DMS153 (cell line): ENCODE data around the gene WFIKKN1.

Source experiments
- DNase-seq: peaks from one replicate; lab custom pipeline; 2025; lab: John Stamatoyannopoulos, UW

The WFIKKN1 gene

DNA sequence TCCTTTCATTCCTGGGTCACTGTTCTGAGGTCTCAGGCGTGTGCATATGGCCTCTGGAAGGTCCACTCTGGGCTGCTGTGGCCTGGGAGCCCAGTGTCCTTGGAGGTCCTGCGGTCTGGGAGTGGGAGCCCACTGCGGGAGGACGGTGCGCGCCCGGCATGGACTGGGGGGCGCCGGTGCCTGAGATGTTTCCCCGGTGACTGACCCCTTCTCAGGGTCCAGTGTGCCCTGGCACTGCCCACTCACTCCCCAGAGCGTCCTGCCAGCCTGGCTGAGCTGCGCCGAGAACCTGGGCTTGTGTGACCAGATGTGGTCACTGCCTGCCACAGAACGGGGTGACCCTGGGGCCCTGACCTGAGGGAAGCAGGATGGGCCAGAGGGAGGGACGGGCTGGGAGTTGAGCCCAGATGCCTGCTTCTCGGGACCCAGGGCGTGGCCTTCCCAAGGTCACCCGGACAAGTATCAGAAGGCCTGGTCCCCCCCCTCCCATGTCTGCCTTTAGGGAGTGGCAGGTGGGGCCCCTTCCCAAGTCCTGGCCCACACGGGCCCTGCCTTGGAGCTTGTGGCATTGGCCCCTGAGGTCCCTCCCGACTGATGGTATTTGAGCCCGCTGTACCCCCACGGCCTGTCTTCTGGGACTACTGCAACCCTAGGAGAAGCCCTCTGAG, 43.6 kb downstream of the WFIKKN1 start:
- DNase-seq: no peak

DNA sequence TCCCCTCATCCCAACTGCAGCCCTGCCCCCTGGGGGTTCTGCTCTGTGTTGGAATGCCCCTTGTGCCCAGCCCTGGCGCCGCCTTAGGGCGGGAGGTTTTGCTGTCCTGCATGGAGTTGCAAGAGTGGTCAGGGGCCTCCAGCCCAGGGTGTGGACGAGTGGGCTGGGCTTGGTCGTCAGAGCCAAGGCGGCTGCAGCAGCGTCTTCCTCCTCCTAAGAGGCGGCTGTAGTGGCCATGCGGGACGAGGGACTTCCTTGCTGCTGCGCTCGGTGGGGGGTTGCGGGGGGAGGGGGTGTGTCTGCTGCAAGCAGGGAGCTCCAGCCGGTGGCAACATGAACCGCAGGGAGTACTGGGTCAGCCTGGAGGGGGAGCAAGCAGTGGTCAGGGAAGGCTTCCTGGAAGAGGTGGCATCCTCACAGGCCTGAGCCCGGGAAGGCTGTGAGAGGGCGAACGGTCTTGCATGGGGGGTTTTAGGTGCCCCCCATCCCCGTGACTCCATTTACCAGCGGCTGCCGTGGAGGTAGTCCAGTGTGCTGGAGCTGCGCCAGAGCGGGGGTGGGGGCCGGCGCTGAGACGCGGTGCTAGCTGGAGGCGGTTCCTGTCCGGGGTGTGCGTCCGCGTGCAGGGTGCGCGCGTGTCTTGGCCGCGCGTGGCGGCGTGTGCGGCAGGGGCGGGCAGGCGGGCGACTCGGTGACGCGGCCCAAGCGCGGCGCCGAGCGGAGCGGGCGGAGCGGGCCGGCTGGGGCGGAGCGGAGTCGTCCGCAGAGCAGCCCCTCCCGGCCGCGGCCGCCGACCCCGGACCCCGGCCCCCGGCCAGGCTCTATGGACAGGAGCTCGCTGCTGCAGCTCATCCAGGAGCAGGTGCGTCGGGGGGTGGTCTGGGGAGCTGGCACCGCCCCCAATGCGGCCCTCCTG, 44.4 kb downstream of the WFIKKN1 start, which contains the start of gene RHBDL1:
Gene RHBDL1, plus strand, starts transcription at position 704 of the 916 bp plus-strand sequence. Its CDS starts 120 bp downstream, at position 824.
- DNase-seq: no peak

DNA sequence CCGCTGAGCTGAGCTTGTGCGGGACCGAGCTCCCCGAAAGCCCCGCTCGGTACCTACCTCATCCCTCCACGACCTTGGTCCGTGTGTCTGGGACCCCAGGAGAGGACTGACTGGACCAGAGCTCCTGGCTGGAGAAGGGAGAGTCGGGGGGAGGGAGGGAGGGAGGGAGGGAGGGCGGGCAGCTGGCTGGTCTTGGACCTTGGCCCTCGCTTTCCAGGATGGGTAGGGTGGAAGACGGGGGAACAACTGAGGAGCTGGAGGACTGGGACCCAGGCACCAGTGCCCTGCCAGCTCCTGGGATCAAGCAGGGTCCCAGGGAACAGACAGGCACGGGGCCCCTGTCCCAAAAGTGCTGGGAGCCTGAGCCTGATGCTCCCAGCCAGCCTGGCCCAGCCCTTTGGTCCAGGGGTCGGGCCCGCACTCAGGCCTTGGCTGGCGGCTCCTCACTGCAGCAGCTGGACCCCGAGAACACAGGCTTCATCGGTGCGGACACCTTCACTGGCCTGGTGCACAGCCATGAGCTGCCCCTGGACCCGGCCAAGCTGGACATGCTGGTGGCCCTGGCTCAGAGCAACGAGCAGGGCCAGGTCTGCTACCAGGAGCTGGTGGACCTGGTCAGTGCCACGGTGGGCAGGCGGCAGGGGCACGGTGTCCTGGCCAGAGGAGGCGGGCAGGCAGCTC, 45.2 kb downstream of the WFIKKN1 start:
- DNase-seq: no peak

DNA sequence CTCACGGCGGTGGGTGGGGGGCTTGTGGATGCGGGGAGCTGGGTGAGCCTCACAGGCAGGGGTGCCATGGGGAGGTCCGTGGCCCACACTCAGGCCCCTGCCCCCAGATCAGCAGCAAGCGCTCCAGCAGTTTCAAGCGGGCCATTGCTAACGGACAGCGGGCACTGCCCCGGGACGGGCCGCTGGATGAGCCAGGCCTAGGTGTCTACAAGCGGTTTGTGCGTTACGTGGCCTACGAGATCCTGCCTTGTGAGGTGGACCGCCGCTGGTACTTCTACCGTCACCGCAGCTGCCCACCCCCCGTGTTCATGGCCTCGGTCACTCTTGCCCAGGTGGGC, 45.7 kb downstream of the WFIKKN1 start:
- DNase-seq: no peak

DNA sequence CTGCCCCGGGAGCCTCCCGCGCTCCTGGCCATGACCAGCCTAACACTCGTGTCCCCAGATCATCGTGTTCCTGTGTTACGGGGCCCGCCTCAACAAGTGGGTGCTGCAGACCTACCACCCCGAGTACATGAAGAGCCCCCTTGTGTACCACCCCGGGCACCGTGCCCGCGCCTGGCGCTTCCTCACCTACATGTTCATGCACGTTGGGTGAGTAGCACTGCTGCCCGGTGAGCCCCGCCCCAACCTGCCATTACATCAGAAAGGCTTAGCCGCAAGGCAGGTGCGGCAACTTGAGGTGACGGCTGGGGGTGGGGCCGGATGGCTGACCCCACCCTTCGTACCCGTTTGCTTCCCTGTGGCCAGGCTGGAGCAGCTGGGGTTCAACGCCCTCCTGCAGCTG, 46.1 kb downstream of the WFIKKN1 start:
- DNase-seq: peak; percentile 87

DNA sequence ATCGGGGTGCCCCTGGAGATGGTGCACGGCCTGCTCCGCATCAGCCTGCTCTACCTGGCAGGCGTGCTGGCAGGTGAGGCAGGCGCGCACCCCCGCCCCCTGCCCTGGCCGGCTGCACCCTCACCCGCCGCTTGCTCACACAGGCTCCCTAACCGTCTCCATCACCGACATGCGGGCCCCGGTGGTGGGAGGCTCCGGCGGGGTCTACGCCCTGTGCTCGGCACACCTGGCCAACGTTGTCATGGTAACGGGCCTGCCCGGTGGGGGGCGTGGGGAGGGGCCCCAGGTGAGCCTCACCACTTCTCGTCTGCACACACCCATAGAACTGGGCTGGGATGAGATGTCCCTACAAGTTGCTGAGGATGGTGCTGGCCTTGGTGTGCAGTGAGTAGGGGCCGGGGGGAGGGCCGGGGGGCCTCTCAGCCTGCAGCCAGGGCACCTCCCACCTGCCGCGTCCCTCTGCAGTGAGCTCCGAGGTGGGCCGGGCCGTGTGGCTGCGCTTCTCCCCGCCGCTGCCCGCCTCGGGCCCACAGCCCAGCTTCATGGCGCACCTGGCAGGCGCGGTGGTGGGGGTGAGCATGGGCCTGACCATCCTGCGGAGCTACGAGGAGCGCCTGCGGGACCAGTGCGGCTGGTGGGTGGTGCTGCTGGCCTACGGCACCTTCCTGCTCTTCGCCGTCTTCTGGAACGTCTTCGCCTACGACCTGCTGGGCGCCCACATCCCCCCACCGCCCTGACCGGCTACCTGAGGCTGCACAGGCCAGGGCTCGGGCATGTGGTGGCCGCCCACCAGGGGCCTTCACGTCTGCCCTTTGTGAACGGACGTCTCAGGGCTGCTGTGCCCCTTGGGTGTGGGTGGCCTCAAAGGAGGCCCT, 46.8 kb downstream of the WFIKKN1 start:
- peak; percentile 44 for DNase-seq

DNA sequence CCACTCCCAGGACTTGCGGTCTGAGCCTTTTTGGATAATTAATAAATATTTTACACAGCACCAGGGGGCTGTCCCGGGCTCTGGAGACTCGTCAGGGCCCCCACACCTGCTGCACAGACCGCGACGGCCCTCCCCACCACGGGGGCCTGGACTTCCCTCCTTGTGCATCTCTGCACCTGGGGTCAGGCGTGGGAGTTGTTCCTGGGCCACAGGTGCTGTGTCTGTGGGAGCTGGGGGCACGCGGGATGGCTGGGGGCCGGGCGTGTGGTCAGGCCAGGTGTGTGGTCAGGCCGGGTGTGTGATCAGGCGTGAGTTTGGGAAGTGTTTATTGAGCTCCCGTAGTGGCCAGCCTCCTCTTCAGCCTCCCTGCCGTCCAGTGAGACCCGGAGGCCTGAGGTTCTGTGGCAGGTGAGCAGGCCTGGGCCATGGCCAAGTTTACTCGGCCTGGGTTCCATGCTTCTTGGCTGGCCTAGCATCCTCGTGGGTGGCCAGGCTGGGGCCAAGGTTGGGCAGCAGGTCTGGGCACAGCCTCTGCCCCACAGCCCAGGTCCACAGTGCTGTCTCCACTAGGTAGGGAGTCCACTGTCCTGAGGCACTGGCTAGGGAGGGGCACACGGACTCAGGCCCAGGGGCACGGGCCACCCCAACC, 47.5 kb downstream of the WFIKKN1 start:
- DNase-seq: no peak

DNA sequence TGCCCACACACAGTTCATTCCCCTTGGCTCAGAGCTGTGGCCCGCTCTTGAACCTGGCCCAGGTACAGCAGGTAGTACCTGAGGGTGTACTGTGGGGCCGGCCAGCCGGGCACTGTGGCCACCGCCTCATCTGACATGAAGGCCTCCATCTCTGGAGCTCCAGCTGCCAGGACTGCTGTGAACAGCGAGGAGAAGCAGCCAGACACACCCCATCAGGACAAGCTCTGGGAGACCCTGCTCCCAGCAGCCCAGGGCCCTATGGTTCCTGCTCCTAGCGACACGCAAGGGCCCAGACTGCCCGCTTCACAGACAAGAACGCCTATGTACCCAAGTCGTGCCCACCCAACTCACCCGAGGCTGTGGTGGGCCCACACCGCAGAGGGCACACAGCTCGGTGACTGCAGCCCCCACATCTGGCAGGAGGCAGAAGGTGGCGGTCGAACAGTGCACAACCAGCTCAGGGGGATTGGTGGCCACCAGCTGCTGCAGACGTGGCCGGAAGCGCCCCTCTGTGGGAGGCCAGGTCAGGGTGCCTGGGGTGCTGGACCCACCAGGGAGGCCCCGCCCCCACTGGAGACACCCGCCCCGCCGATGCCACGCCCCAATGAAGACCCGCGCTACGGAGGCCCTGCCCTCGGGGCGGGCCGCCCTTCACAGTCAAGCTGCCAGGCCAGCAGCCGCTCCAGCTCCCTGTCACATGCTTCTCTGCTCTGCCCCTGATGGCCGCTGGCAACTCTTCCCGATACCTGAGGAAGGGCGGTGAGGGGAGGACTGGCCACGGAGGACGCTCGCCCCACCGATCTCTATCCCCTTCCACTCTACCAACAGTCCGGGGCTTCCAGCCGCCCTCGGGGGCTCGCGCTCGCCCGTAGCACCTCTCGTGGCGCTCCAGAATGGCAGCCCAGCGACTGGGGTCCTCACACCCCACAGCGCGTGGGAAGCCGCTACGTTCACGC, 48.4 kb downstream of the WFIKKN1 start:
- peak; percentile 72 for DNase-seq

DNA sequence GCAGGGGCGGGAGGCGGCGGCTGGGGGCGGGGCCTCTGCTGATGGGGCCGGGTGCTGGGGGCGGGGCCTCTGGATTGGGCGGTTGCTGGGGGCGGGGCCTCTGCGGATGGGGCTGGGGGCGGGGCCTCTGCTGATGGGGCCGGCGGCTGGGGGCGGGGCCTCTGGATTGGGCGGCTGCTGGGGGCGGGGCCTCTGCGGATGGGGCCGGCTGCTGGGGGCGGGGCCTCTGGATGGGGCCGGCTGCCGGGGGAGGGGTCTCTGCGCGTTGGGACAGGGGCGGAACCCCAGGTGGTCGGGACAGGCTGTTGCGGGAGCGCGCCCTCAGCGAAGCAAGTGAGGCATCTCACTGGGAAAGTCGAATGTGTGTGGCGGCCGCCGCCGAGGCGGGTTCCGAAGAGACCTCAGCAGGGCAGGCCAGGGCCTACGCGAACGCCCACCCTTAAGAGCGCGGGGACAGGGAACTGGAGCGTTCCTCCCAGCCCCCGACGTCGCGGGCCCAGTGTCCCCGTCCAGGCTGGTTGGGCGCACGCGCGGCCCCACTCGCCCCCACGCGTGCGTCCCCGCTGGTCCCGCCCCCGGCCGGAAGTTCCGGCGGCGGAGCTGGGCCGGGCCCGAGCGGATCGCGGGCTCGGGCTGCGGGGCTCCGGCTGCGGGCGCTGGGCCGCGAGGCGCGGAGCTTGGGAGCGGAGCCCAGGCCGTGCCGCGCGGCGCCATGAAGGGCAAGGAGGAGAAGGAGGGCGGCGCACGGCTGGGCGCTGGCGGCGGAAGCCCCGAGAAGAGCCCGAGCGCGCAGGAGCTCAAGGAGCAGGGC, 49.2 kb downstream of the WFIKKN1 start, which contains the start of gene STUB1:
Gene STUB1, plus strand, starts transcription at position 597 of the 811 bp plus-strand sequence. Its CDS starts 116 bp downstream, at position 713.
- DNase-seq: peak; percentile 56

DNA sequence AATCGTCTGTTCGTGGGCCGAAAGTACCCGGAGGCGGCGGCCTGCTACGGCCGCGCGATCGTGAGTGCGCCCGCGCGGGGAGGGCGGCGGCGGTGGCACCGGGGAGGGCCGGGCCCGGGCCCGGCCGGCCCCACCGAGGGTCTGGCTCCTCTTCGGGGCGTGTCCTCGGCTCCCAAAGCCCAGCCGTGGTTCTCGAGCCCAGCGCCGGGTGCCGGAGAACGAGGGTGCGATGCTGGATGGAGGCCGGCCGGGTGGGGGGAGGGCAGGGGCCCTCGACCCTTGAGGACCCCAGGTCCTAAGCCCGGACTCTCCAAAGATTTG, 49.8 kb downstream of the WFIKKN1 start:
- DNase-seq: no peak

DNA sequence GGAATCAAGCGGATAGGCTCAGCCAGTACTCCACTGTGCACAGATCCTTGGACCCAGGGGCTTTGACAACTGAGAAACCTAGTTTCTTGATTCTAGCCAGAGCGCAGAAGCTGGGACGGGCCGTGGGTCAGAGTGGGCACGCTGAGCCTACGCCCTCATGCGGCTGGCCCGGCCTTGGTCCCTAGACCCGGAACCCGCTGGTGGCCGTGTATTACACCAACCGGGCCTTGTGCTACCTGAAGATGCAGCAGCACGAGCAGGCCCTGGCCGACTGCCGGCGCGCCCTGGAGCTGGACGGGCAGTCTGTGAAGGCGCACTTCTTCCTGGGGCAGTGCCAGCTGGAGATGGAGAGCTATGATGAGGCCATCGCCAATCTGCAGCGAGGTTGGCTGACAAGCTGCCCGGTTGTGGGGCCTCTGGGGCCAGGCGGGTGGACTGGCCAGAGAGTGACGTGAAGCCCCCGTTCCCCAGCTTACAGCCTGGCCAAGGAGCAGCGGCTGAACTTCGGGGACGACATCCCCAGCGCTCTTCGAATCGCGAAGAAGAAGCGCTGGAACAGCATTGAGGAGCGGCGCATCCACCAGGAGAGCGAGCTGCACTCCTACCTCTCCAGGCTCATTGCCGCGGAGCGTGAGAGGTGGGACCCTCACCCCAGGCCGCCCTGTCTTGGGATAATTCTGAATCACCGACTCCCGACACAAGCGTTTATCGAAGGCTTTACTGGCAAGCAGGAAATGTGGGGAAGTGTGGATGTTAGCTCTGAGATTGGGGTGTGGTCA, 50.4 kb downstream of the WFIKKN1 start:
- DNase-seq: no peak

DNA sequence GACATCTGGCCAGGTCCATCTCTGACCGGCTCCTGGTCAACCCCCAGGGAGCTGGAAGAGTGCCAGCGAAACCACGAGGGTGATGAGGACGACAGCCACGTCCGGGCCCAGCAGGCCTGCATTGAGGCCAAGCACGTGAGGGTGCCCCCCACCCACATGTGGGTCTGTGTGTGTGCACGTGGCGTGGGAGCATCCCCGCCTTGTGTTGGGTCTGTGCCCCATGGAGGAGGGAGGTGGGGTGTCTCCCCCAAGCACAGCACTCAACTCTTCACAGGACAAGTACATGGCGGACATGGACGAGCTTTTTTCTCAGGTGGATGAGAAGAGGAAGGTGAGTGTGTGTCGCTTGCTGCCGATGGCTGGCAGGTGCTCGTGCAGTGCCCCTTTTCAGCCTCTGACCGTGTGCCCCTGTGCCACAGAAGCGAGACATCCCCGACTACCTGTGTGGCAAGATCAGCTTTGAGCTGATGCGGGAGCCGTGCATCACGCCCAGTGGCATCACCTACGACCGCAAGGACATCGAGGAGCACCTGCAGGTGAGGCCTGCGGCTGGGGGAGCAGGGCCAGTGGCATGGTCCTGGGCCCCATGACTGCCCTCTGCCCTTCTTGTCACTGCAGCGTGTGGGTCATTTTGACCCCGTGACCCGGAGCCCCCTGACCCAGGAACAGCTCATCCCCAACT, 51.1 kb downstream of the WFIKKN1 start:
- DNase-seq: no peak

DNA sequence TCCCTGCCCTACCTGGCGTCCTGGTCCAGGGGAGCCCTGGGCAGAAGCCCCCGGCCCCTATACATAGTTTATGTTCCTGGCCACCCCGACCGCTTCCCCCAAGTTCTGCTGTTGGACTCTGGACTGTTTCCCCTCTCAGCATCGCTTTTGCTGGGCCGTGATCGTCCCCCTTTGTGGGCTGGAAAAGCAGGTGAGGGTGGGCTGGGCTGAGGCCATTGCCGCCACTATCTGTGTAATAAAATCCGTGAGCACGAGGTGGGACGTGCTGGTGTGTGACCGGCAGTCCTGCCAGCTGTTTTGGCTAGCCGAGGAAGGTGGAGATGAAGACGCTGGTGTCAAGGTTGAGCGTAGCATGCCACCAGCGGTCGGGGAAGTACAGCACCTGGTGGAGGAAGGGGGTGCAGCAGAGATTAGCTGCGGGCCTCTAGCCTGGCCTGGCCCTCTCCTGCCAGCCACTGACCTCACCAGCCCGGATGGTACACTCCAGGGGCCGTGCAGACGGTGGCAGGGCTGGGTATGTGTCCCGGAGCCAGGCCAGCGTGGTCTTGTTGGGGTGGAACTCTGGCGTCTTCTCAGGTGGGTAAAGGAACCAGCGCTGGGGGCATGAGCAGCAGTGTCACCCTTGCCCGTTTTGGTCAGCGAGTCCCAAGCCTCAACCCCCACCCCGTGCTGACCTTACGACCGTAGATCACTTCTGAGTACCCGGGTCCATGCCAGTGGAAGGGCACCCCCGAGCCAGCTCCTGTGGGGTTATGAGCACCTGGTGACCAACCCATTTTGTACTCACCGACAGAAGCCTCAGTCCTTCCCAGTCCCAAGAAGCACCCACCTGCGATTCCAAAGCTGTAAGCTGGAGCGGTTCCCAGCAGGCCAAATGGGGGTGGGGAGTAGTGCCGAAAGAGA, 52.0 kb downstream of the WFIKKN1 start:
- no peak for DNase-seq

DNA sequence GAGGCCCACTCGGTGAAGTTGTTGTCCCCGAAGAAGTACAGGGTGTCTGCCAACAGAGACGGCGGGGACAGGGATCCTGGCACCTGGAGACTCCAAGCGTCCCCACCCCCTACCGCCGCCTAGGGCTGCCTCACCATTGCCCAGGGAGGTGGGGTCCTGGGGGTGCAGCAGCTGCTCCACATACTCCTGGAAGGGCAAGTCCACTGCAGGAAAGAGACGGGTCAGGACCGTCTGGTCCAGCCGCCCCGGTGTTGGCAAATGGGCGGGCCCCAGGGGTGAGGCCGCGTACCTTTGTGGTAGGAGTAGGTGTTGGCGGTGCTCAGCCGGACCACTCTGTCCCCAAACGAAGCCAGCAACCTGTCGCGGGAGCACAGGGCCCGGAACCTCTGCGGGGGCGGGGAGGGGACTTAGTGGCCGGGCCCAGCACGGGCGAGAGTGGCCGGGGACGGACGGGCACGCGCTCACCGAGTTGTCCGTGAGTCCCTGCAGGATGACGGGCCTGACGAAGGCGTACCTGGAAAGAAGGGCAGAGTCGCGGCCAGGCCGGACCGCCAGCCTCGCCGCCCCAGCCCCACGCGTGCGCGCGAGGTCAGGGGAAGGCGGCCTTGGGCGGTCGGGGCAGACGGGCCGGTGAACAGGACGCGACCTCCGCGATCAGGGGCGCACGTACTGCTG, 52.7 kb downstream of the WFIKKN1 start:
- DNase-seq: no peak
